ENCODE measurements around the gene ABHD8. TPM values are rescaled to one million over a fixed set of nuclear protein-coding genes. Genes with fewer than 3 reads are reported as not detected.

Gene ABHD8
- 38.9 and 49.9 TPM in 2 replicates for total RNA-seq (2014; rRNA removed; shearing (Covaris generic); ENCODE audit: low replicate concordance)

GRCh38 chr19:17303167-17303939, at the start of gene ABHD8:
ABHD8 (minus strand) TSS chr19:17303425; CDS start chr19:17301616, 1,809 bp downstream.
- DNase-seq (ENCODE audit: low read depth) = peak; percentile 92
- in situ Hi-C loops (cut with HindIII; ENCODE audit: low pct_unique_long_range_greater_than_20kb, low sequenced_read_pairs) = no loop called here

GRCh38 chr19:17352608-17353280, 49.5 kb upstream of the ABHD8 start:
- in situ Hi-C loops (cut with HindIII; ENCODE audit: low pct_unique_long_range_greater_than_20kb, low sequenced_read_pairs) = no loop called here
- DNase-seq (ENCODE audit: low read depth) = no peak

- in situ Hi-C loops (cut with HindIII; ENCODE audit: low pct_unique_long_range_greater_than_20kb, low sequenced_read_pairs) = no loop called here
- no peak for DNase-seq (ENCODE audit: low read depth)
Measured at GRCh38 chr19:17351815-17352435, 48.7 kb upstream of the ABHD8 start.

GRCh38 chr19:17348700-17349099, 45.5 kb upstream of the ABHD8 start:
- peak; percentile 61 for DNase-seq (ENCODE audit: low read depth)
- in situ Hi-C loops (cut with HindIII; ENCODE audit: low pct_unique_long_range_greater_than_20kb, low sequenced_read_pairs) = no loop called here

- in situ Hi-C loops (cut with HindIII; ENCODE audit: low pct_unique_long_range_greater_than_20kb, low sequenced_read_pairs) = no loop called here
- no peak for DNase-seq (ENCODE audit: low read depth)
Measured at GRCh38 chr19:17347877-17348276, 44.7 kb upstream of the ABHD8 start.

- in situ Hi-C loops (cut with HindIII; ENCODE audit: low pct_unique_long_range_greater_than_20kb, low sequenced_read_pairs) = no loop called here
- no peak for DNase-seq (ENCODE audit: low read depth)
Measured at GRCh38 chr19:17347361-17347760, 44.1 kb upstream of the ABHD8 start.

- DNase-seq (ENCODE audit: low read depth) = peak; percentile 48
- in situ Hi-C loops (cut with HindIII; ENCODE audit: low pct_unique_long_range_greater_than_20kb, low sequenced_read_pairs) = no loop called here
Measured at GRCh38 chr19:17346109-17346671, 43.0 kb upstream of the ABHD8 start.

GRCh38 chr19:17341845-17342244, 38.6 kb upstream of the ABHD8 start:
- in situ Hi-C loops (cut with HindIII; ENCODE audit: low pct_unique_long_range_greater_than_20kb, low sequenced_read_pairs) = no loop called here
- DNase-seq (ENCODE audit: low read depth) = no peak

GRCh38 chr19:17341386-17341785, 38.2 kb upstream of the ABHD8 start:
- no peak for DNase-seq (ENCODE audit: low read depth)
- in situ Hi-C loops (cut with HindIII; ENCODE audit: low pct_unique_long_range_greater_than_20kb, low sequenced_read_pairs) = no loop called here

GRCh38 chr19:17340871-17341357, 37.7 kb upstream of the ABHD8 start:
- in situ Hi-C loops (cut with HindIII; ENCODE audit: low pct_unique_long_range_greater_than_20kb, low sequenced_read_pairs) = no loop called here

GRCh38 chr19:17340302-17340870, 37.2 kb upstream of the ABHD8 start:
- in situ Hi-C loops (cut with HindIII; ENCODE audit: low pct_unique_long_range_greater_than_20kb, low sequenced_read_pairs) = no loop called here
- DNase-seq (ENCODE audit: low read depth) = peak; percentile 81

More at GRCh38 chr19:17340871-17341357, 37.7 kb upstream of the ABHD8 start:
- peak; percentile 51 for DNase-seq (ENCODE audit: low read depth)

GRCh38 chr19:17339088-17339741, 36.0 kb upstream of the ABHD8 start:
- in situ Hi-C loops (cut with HindIII; ENCODE audit: low pct_unique_long_range_greater_than_20kb, low sequenced_read_pairs) = no loop called here

GRCh38 chr19:17338433-17339078, 35.3 kb upstream of the ABHD8 start:
- DNase-seq (ENCODE audit: low read depth) = no peak
- in situ Hi-C loops (cut with HindIII; ENCODE audit: low pct_unique_long_range_greater_than_20kb, low sequenced_read_pairs) = no loop called here

More at GRCh38 chr19:17339088-17339741, 36.0 kb upstream of the ABHD8 start:
- no peak for DNase-seq (ENCODE audit: low read depth)

- in situ Hi-C loops (cut with HindIII; ENCODE audit: low pct_unique_long_range_greater_than_20kb, low sequenced_read_pairs) = no loop called here
- DNase-seq (ENCODE audit: low read depth) = peak; percentile 28
Measured at GRCh38 chr19:17337675-17338432, 34.6 kb upstream of the ABHD8 start.

GRCh38 chr19:17336872-17337674, 33.8 kb upstream of the ABHD8 start, which contains the start of gene GTPBP3:
GTPBP3 (plus strand) TSS chr19:17337553; CDS start chr19:17337612, 59 bp downstream.
- in situ Hi-C loops (cut with HindIII; ENCODE audit: low pct_unique_long_range_greater_than_20kb, low sequenced_read_pairs) = no loop called here
- DNase-seq (ENCODE audit: low read depth) = peak; percentile 96

- DNase-seq (ENCODE audit: low read depth) = no peak
- in situ Hi-C loops (cut with HindIII; ENCODE audit: low pct_unique_long_range_greater_than_20kb, low sequenced_read_pairs) = no loop called here
Measured at GRCh38 chr19:17335575-17335974, 32.4 kb upstream of the ABHD8 start.

Measured in Caki2 (cell line).